ENCODE measurements around the gene SNX3.

GRCh38 chr6:108251252-108251651 is 9.6 kb downstream of the SNX3 start:
- TF ChIP-seq POLR2A (IDR thresholded peaks at IDR 0.05; ENCODE audit: low read depth, low read length), result no peak
- no peak for TF ChIP-seq TAF1 (IDR thresholded peaks at IDR 0.05; ENCODE audit: low read depth, low read length)

All from GM12891 (cell line).